ENCODE data around the gene CENPC. TPM values are rescaled to one million over a fixed set of nuclear protein-coding genes. Genes with fewer than 3 reads are reported as not detected.
"Not testable (repeated sequence)": the region's sequence is repeated elsewhere in the genome, so short reads cannot be mapped to it uniquely, and the experiment has no call there.

Gene CENPC
- total and polyA plus RNA-seq, 7 donors, result 4.9 to 30.0 (median 20.6) TPM

DNA sequence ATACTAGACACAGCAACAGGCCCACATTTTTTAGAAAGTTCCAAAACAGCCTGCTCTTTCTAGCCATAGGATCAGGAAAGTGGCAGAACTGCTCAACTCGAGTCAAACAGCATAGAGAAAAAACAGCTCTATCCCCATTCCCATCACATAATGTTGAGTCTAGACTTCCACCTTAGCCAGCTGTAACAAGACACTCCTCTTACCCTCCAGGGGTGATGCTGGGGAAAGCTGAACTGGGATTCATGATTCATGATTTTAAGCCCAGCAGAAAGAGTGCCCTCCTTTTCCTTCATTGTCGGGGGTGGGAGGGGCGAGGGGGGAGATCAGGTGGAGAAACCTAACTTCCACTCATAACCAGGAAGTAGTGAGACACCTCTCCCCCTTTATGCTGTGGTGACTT lies 86.1 kb downstream of the CENPC start:
- H3K4me3 ChIP-seq, result no peak overlapping the region
- no peak overlapping the region for H3K27ac ChIP-seq
- 89 to 91% methylated on average over 3 of the region's 3 CpGs for WGBS, 2 donors
- no peaks in the 10 kb centered on the region for H3K4me1 ChIP-seq
- no peaks in the 10 kb centered on the region for H3K27me3 ChIP-seq
- peaks cover 0 to 11% (median 4%) of the 10 kb centered on the region in 4 donors for H3K36me3 ChIP-seq
- intact Hi-C loops (cut with DNase I), result no loop called here
- TF ChIP-seq, protein P1, sequence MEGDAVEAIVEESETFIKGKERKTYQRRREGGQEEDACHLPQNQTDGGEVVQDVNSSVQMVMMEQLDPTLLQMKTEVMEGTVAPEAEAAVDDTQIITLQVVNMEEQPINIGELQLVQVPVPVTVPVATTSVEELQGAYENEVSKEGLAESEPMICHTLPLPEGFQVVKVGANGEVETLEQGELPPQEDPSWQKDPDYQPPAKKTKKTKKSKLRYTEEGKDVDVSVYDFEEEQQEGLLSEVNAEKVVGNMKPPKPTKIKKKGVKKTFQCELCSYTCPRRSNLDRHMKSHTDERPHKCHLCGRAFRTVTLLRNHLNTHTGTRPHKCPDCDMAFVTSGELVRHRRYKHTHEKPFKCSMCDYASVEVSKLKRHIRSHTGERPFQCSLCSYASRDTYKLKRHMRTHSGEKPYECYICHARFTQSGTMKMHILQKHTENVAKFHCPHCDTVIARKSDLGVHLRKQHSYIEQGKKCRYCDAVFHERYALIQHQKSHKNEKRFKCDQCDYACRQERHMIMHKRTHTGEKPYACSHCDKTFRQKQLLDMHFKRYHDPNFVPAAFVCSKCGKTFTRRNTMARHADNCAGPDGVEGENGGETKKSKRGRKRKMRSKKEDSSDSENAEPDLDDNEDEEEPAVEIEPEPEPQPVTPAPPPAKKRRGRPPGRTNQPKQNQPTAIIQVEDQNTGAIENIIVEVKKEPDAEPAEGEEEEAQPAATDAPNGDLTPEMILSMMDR (IDR thresholded peaks at IDR 0.05), result no peak
- TF ChIP-seq POLR2AphosphoS5 (IDR thresholded peaks at IDR 0.05) (no peak), POLR2A (IDR thresholded peaks at IDR 0.05) (no peak), EP300 (IDR thresholded peaks at IDR 0.05) (no peak)
- H3K9me3 ChIP-seq, result peaks cover 0 to 2% (median 0%) of the 10 kb centered on the region in 4 donors
- DNase-seq, result no peak

DNA sequence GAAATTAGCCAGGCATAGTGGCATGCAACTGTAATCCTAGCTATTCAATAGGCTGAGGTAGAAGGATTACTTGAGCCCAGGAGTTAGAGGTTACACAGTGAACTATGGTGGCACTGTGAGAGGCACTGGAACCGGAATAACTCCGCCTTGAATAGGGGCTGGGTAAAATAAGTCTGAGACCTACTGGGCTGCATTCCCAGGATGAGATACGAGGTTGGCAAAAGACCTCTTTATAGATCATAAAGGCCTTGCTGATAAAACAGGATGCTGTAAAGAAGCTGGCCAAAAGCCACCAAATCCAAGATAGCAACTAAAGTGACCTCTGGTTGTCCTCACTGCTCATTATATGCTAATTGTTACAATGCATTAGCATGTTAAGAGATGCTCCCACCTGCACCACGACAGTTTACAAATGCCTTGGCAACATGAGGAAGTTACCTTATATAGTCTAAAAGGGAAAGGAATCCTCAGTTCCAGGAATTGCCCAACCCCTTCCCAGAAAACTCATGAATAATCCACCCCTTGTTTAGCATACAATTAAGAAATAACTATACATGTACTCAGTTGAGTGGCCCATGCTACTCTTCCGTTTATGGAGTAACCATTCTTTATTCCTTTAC lies 88.6 kb downstream of the CENPC start:
- Histone ChIP-seq H3K36me3 (peaks cover 0 to 17% (median 9%) of the 10 kb centered on the region in 4 donors), H3K9me3 (peaks cover 0 to 2% (median 0%) of the 10 kb centered on the region in 4 donors), H3K4me1 (no peaks in the 10 kb centered on the region), H3K4me3 (no peak overlapping the region), H3K27ac (no peak overlapping the region), H3K27me3 (no peaks in the 10 kb centered on the region)
- TF ChIP-seq, protein P1 (IDR thresholded peaks at IDR 0.05), result no peak
- TF ChIP-seq POLR2AphosphoS5 (IDR thresholded peaks at IDR 0.05), result no peak
- TF ChIP-seq POLR2A (IDR thresholded peaks at IDR 0.05), result no peak
- TF ChIP-seq EP300 (IDR thresholded peaks at IDR 0.05), result no peak
- DNase-seq, result no peak
- intact Hi-C loops (cut with DNase I), result no loop called here
- 22 to 66% methylated on average over 5 of the region's 5 CpGs for WGBS, 2 donors

DNA sequence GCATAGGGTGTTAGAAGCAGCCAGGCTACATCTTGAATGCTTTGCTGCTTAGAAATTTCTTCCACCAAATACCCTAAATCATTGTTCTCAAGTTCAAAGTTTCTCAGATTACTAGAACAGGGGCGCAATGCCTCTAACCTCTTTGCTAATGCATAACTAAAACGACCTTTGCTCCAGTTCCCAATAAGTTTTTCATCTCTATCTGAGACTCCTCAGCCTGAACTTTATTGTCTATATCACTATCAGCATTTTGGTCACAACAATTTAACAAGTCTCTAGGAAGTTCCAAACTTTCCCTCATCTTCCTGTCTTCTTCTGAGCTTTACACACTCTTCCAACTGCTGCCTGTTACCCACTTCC lies 92.5 kb downstream of the CENPC start:
- H3K27ac ChIP-seq; H3K27me3 ChIP-seq; H3K9me3 ChIP-seq; DNase-seq; H3K4me3 ChIP-seq; intact Hi-C loops (cut with DNase I); H3K4me1 ChIP-seq: not testable (repeated sequence)
- 27 to 74% methylated on average over 2 of the region's 2 CpGs for WGBS, 2 donors
- H3K36me3 ChIP-seq, result peaks cover 0 to 19% (median 9%) of the 10 kb centered on the region in 4 donors

DNA sequence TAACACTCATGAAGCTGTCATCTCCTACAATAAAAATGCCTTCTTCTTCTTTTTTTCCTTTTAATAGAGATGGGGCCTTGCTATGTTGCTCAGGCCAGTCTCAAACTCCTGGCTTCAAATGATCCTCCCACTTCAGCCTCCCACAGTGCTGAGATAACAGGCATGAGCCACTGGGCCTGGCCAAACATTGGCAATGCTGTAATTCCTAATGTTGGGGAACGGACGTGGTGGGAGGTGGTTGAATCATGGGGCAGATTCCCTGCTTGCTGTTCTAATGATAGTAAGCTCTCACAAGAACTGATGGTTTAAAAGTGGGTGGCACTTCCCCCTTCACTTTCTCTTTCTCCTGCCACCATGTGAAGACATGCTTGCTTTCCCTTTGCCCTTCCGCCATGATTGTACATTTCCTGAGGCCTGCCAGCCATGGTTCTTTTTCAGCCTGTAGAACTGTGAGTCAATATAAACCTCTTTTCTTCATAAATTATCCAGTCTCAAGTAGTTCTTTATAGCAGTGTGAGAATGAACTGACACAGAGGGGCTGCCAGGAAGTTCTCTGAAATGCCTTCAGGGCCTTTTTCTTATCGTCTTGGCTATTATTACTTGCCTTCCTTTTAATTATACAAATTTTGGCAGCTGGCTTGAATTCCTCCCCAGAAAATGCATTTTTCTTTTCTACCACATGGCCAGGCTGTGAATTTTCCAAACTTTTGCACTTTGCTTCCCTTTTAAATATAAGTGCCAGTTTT lies 93.0 kb downstream of the CENPC start:
- TF ChIP-seq EP300 (IDR thresholded peaks at IDR 0.05) (no peak), POLR2A (IDR thresholded peaks at IDR 0.05) (no peak), POLR2AphosphoS5 (IDR thresholded peaks at IDR 0.05) (no peak)
- WGBS, 2 donors, result 94% methylated on average over 4 of the region's 4 CpGs
- Histone ChIP-seq H3K27ac (no peak overlapping the region), H3K36me3 (peaks cover 0 to 15% (median 8%) of the 10 kb centered on the region in 4 donors), H3K9me3 (no peaks in the 10 kb centered on the region), H3K4me1 (no peaks in the 10 kb centered on the region), H3K4me3 (no peak overlapping the region), H3K27me3 (no peaks in the 10 kb centered on the region)
- intact Hi-C loops (cut with DNase I), result no loop called here
- no peak for DNase-seq

DNA sequence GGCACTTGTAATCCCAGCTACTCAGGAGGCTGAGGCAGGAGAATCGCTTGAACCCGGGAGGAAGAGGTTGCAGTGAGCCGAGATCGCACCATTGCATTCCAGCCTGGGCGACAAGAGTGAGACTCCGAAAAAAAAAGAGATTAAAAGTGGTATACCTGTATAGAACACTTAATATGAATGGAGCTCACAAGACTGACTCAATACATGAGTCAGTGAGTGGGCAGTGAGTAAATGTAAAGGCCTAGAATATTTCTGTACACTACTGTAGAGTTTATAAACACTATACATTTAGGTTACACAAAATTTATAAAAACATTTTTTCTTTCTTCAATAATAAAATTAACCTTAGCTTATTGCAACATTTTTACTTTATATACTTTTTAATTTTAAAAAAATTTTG lies 93.8 kb downstream of the CENPC start:
- H3K36me3 ChIP-seq, result peaks cover 0 to 12% (median 7%) of the 10 kb centered on the region in 4 donors
- DNase-seq, result no peak
- no peak overlapping the region for H3K4me3 ChIP-seq
- TF ChIP-seq POLR2AphosphoS5 (IDR thresholded peaks at IDR 0.05) (no peak), POLR2A (IDR thresholded peaks at IDR 0.05) (no peak), EP300 (IDR thresholded peaks at IDR 0.05) (no peak)
- TF ChIP-seq, protein P1 (IDR thresholded peaks at IDR 0.05), result no peak
- no peaks in the 10 kb centered on the region for H3K4me1 ChIP-seq
- H3K27ac ChIP-seq, result no peak overlapping the region
- intact Hi-C loops (cut with DNase I), result no loop called here
- 94 to 96% methylated on average over 6 of the region's 6 CpGs for WGBS, 2 donors
- H3K27me3 ChIP-seq, result no peaks in the 10 kb centered on the region
- H3K9me3 ChIP-seq, result no peaks in the 10 kb centered on the region

Data from sigmoid colon (tissue), 7 donors.